T1000 (cell line): ENCODE measurements around the gene WDPCP.
"Not testable (repeated sequence)": the region's sequence is repeated elsewhere in the genome, so short reads cannot be mapped to it uniquely, and the experiment has no call there.

Source experiments
- DNase-seq: peaks from one replicate; lab custom pipeline; 2025; ENCODE audit warnings: mixed read lengths; lab: John Stamatoyannopoulos, UW

WDPCP gene, protein sequence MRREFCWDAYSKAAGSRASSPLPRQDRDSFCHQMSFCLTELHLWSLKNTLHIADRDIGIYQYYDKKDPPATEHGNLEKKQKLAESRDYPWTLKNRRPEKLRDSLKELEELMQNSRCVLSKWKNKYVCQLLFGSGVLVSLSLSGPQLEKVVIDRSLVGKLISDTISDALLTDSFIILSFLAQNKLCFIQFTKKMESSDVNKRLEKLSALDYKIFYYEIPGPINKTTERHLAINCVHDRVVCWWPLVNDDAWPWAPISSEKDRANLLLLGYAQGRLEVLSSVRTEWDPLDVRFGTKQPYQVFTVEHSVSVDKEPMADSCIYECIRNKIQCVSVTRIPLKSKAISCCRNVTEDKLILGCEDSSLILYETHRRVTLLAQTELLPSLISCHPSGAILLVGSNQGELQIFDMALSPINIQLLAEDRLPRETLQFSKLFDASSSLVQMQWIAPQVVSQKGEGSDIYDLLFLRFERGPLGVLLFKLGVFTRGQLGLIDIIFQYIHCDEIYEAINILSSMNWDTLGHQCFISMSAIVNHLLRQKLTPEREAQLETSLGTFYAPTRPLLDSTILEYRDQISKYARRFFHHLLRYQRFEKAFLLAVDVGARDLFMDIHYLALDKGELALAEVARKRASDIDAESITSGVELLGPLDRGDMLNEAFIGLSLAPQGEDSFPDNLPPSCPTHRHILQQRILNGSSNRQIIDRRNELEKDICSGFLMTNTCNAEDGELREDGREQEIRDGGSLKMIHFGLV

DNA sequence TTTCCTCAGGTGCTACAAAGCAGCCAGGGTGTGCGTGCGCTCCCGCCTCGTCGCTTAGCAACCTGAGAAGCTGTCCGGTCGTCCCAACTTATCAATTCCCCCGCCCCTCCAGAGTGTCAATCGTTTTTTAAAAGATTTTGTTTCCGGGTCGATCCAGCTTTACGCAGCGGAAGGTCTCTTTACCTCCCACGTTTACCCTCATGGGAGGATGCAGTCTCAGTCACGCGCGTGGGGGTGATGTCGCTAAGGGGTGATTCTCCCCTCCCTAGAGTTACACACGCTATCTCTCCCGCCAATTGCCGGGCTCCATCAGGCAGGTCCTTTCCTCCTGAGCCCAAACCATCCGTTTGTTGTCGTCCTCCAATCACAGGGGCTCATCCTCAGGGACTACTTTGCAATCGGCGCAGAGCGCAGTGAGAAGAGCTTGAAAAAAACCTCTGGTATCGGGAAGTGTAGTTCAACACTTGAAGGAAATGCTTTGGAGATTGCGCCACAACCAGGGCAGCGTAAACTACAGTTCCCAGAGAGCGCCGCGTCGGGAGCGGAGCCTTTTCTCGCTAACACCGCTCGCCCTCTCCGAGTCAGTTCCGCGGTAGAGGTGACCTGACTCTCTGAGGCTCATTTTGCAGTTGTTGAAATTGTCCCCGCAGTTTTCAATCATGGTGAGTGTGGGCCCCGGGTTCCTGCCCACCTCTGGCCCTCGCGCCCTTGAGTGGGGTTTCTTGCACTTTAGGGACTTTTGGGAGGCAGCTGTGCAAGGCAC is at the start of gene WDPCP, which contains the start of gene MDH1:
Gene WDPCP (minus strand): TSS at position 93 of the 763 bp plus-strand sequence. CDS start 206 bp downstream, outside the sequence.
Gene MDH1 (plus strand): TSS at position 579 of the 763 bp plus-strand sequence. CDS start 81 bp downstream, at position 660.
- DNase-seq = peak; percentile 92

DNA sequence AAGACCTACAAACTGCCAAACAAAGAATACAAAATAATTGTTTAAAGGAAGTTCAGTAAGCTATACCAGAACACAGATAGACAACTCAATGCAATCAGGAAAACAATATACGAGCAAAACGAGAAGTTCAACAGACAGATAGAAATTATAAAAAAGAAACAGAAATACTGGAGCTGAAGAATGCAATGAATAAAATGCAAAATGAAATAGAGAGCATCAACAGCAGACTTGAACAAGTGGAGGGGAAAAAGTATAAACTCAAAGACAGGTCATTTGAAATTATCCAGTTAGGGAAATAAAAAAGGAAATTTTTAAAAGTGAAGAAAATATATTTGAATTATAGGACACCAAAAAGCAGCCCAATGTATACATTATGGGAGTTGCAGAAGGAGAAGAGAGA is 44.1 kb upstream of the WDPCP start:
- DNase-seq = no peak

DNA sequence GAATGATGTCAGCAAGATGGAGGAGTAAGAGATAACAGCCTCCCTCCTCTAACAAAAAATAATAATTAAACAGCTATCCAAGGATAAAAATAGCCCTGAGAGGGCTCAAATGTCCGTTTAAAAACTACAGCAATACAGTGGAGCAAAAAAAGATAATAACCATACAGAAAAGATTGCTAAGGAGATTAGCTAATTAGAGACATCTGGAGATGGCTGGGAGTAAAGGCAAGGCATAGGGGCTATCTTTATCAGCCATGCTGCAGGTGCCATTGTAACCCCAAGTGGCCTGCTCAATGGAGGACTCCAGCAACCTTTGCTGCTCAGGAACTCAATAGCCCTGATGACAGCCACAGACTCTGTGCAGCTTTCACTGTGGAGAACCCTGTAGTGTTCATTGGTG is 43.2 kb upstream of the WDPCP start:
- DNase-seq = no peak

DNA sequence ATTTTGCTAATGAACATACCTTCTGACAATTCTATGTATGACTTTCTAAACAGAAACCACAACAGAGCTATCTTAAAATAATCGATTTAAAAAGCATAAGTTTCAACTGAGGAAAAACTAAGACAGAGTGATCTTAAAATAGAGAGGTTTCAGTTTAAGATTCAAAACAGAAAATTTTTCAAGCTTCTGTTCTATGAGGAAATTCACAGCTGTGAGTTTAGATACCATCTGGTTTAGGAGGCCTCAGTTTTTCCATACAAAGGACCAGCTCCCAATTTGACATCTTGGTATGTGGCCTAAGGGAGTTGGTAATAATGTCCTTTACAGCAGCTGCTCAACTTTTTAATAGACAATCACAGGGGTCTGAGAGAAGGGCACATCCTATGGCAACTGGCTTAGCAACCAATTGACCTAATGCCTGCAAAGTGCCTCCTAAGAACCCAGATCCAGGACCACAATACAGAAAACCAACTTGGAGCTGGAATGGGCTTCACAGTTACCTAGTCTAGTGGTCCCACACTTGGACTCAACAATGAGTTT is 40.2 kb upstream of the WDPCP start:
- DNase-seq = no peak

DNA sequence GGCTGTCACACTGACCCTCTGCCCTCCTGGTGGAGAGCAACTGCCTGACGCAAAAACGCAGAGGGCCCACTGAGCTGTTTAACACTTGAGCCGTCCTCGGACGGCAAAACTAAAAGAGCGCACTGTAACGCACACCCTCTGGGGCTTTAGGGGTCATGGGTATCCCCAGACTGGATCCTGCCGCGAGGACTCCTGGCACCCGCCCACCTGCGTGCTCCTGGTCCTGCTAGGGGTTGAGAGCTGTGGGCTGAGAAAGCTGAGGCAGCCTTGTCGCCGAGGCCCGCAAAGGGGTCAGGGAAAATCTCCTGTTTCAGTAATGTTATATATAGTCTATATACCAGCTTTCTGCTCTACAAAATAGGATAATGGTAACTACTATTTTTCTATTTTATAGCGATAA is 39.6 kb upstream of the WDPCP start:
- DNase-seq = no peak

DNA sequence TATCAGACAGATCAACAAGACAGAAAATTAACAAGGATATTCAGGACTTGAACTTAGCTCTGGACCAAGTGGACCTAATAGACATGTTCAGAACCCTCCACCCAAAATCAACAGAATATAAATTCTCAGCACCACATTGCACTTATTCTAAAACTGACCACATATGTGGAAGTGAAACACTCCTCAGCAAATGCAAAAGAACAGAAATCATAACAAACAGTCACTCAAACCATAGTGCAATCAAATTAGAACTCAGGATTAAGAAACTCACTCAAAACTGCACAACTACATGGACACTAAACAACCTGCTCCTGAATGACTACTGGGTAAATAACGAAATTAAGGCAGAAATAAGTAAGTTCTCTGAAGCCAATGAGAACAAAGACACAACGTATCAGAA is 35.5 kb upstream of the WDPCP start:
- DNase-seq = not testable (repeated sequence)

DNA sequence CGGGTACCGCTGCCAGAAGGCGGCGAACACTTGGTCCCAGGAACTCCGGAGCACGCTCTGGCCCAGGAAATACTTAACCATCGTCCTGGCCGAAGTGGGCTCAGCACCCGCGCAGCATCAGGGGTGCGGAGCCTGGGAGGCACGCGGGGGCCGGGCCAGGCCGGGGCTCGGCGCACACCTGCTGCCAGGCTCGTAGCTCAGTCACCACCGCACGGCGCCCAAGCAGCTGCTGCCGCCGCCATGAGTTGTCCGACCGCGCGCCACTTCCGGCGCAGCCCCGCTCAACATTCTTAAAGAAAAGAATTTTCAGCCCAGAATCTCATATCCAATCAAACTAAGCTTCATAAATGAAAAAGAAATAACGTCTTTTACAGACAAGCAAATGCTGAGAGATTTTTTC is 34.5 kb upstream of the WDPCP start:
- DNase-seq = no peak

DNA sequence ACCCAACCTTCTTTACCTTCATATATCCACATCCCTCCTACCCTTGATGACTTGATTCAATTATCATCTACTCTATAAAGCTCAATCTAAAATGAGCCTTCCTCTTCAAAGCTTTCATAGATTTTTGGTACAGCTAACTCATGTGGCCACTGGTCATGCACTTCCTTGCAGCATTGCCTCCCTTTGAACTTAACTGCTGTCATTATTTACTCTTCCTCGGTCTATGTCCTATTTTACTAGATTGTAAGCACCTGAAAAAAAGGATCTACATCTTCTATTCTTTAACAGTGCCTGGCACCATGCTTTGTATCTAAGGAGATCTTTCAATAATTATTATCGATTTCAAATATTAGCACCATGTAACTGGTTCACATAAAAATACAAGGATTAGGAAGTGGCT is 31.1 kb upstream of the WDPCP start:
- no peak for DNase-seq

DNA sequence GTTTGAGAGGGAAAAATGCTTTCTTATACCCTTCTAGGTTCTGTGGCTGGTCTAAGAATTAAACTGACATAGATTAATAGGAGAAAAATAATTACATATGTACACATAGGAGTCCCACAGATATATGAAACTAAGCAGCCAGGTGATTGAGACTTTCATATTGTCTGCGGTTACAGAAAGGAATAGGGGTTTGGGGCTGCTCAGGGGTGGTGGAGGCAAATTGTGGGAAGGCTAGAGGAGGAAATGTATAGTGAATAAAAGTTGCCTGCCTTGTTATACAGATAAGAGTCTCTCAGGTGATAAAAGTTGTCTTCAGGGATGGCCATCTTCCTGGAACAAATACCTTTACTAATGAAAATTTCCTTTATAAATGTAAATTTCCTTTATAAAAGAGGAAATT is 29.1 kb upstream of the WDPCP start:
- no peak for DNase-seq

DNA sequence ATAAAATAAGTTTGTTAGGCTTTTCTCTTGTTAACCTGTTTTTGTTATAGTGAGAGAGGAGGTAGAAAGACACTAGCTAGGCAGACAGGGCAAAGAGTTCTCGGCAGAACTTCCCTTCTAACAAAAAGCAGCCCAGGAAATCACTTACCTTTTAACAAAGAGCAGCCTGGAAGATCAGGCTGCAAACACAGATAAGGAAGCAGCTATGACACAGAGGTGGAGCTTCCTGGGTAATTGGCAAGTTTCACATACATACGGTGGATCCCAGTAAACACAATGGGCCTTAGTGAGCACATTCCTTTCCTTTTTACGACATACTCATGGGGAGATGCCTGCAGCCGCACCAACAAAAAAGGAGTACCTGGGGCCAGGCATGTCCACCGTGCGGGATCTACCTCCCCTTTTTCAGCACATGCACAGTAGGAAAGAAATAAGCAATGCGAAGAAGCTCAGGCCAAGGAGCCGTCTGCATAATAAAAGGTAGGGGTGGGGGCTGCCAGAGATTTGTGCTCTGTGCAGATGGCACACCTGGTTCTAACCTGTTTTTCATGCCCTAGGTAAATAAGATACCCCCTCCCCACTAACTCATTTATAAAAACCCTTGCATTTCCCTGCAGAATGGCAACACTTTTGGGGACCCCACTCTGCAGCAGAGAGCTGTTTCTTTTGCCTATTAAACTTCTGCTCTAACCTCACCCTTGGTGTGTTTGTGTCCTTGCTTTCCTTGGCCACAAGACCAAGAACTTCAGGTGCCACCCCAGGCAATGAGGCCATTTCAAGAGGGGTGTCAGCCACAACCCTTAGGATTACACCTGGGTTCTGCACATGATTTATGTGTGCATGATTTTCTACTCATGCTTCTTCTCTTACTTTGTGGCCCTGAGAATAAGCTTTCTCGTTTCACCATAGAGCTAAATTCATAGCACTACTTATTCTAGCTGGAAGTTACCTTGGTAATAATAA is 27.0 kb upstream of the WDPCP start:
- DNase-seq = no peak

DNA sequence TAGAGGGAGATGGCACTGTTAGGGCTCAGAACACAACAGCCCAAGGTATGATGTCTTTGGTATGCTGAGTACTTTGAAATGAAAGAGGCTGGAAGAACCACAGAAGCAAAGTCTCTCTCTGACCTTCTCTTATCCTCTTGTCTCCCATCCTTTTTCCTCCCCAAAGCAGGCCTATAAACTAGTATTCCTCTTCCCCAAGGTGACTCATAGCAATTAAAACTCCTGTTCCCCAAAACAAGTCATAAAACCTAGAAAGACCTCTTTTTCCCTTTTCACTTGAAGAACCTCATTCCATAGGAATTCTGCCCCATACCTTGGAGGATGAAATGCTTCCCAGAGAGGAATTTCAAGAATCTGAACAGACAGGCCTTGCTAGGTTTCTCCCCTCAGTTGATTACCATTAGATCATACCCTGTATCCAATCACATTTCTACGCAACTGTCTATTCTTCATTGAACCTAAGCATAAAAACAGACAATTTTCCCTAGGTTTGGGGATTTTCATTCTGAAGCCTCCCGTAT is 26.2 kb upstream of the WDPCP start:
- DNase-seq = no peak

DNA sequence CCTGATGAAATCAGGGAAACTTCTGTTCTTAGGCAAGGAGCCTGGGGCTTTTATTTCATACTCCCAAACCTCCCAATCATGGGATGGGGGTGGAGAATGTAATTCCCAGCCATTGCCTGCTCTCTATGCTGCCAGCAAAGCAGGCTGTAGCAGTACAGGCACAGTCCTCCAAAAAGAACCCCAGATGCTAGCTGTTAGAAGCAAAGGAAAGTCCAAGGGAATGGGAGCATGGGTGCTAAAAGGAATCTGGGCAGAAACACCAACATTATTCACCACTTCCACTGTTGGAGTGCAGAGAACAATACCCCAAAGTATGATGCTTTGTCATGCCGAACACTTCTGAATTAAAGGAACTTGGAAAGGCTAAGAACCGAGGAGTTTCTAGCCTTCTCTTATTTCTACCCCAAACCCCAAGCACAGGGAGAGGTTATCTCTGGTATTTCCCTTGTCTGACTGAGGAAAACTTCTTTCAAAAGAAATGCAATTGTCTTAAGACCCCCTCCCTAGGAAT is 25.2 kb upstream of the WDPCP start:
- DNase-seq = no peak

DNA sequence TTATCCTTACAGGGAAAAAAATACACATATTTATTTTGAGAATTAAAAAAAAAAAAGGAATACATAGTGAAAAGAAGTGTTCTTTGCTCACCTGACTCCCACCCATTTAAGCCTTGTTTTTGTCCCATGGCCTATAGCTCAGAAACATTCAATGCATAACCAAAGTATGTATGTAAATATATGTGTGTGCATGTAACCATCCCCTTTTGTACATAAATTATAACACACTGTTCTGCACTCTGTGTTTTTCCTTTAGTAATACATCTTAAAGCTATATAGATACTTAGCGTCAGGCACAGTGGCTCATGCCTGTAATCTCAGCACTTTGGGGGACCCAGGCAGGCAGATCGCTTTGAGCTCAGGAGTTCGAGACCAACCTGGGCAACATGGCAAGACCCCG is 22.2 kb upstream of the WDPCP start:
- no peak for DNase-seq

DNA sequence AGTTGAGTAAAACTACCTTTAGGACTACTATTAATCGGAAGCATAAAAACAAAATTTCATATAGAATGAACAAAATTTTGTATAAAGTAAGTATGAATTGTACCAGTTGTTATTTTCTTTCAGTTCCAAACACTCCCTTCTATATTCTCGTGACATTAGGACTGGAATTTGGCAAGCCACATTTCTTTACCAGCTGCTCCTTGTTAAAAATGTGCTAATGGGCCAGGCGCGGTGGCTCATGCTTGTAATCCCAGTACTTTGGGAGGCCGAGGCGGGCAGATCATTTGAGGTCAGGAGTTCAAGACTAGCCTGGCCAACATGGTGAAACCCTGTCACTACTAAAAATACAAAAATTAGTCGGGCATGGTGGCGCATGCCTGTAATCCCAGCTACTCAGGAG is 20.6 kb upstream of the WDPCP start:
- DNase-seq = not testable (repeated sequence)

DNA sequence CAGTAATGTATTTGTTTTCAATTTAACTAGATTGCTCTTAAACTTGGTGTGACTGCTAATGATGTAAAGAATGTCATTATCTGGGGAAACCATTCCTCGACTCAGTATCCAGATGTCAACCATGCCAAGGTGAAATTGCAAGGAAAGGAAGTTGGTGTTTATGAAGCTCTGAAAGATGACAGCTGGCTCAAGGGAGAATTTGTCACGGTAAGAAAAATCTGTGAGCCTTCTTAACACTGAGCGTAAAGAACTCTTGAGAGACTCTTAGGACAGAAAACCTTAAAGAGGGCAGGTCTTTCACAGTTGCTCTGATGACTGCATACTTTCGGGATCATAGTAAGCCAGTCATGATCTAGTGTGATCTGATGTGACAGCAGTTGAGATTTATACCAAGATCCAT is 16.4 kb upstream of the WDPCP start:
- no peak for DNase-seq

DNA sequence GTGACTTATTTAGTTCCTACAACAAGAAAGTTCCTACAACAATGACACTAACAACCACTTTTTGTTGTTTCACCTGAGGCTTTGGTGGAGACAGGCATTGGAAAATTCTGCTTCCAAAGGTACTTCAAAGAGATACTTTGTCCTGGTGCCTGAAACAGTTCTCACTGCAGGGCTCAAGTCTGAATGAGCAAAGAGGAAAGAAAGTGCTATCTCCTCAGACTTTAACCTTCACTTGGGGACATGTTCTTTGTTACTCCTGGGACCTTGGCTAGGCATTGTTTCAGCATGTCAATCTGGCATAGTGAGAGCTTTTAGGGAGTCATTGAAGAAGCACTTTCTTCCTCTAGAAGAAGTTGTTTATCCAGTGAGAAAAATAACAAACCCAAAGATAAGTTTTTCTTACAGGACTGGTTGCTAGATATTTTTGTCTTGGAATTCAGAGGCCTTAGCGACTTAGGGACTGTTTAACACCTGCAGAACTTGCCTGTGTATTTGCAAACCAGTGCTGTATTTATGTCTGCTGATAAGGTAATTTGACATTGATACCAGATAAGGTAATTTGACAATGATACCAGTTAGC is 12.7 kb upstream of the WDPCP start:
- no peak for DNase-seq

DNA sequence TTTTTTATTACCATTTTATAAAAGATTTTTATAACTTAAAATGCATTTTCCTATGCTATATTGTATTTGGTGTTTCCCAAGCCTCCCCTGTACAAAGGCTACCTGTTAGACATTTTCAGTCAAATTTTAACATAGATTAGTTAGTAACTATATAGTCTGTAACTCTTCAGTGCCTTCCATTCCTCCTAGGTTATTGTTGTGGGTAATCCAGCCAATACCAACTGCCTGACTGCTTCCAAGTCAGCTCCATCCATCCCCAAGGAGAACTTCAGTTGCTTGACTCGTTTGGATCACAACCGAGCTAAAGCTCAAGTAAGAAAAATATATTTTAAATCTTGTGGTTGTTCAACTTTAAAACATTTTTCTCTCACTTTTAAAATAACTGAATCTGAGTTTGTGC is 10.7 kb upstream of the WDPCP start:
- DNase-seq = no peak

DNA sequence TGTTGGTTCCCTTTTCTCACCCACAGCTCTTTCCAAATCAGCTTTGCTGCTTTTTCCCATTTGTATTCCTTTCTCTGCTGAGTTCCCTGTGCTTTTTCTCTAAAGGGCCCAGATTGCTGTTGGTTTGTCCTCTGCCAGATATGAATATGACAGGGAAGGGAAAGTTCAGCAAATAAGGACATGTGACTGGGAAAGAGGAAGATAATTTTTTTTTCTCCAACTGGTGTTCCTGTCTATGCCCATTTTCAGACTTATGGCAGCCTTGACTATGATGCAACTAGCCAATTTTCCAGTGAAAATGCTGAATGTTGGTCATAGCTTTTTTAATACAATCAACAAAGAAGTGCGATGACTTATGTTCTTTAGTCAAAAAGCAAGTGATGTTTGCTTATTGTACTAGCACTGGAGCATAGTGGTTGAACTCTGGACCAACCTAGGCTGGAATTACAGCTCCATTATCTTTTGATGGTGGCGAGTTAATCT is 8.2 kb upstream of the WDPCP start:
- no peak for DNase-seq

DNA sequence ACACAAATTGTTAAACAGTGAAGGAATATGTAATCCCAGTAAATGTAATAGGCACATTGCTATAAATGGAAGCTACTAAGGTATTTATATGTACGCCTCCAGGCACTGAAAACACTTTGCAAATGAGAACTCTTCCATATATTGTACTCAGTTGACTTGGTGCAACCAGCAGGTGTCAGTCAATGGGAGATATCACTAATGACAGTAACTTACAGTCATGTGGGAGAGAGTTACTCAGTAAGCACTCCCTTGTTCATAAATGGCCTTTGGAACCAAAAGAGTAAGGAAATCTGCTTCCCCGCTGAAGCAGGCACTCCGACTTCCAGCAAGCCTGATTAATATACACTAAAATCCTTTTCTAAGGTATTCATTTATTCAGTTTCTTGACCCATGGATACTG is 6.4 kb upstream of the WDPCP start:
- no peak for DNase-seq

DNA sequence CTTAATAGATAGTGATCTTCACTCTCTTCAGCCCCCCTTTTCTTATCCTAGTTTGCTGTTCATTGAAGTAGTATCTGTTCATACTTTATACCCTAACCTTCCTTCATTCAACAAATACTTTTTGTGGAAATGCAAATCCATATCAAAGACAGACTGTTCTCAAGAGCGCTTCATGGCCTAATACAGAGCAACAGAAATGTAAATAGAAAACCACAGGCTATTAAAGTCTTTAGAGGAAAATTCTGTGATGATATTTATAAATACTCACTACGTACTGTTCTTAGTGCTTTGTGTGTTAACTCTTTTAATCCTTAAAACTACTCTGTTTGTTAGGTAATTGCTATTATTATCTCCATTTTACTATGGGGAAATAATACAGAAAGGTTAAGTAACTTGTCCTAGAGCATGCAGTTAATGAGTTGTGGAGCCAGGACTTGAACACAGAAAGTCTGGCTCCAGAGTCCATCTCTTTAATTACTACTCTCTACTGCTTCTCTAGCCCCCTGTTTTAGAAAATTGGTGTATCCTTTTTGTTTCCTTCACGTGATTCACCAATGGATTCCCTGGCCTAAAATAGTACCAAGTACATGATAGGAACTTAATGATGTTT is 3.4 kb upstream of the WDPCP start:
- no peak for DNase-seq
